ENCODE data around the gene RAVER2. TPM values are rescaled to one million over a fixed set of nuclear protein-coding genes. Genes with fewer than 3 reads are reported as not detected.

Gene RAVER2
- total and polyA plus RNA-seq, 2 of the 13 experiments (the other 11 are each of a cell fraction or from before 2014, with no cell fraction given) = 11.4 to 15.4 TPM

GRCh38 chr1:64872067-64872466 is 127.2 kb downstream of the RAVER2 start:
- H3K9ac ChIP-seq (ENCODE audit: insufficient read depth, low read depth, low read length) = no peak overlapping the region
- TF ChIP-seq, protein P1, sequence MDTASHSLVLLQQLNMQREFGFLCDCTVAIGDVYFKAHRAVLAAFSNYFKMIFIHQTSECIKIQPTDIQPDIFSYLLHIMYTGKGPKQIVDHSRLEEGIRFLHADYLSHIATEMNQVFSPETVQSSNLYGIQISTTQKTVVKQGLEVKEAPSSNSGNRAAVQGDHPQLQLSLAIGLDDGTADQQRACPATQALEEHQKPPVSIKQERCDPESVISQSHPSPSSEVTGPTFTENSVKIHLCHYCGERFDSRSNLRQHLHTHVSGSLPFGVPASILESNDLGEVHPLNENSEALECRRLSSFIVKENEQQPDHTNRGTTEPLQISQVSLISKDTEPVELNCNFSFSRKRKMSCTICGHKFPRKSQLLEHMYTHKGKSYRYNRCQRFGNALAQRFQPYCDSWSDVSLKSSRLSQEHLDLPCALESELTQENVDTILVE (CRISPR knock-in tag; IDR thresholded peaks at IDR 0.05) = no peak
- TF ChIP-seq ZSCAN20 (CRISPR knock-in tag; IDR thresholded peaks at IDR 0.05; ENCODE audit: borderline replicate concordance) = no peak
- TF ChIP-seq RFXAP (CRISPR knock-in tag; IDR thresholded peaks at IDR 0.05; ENCODE audit: borderline replicate concordance) = no peak
- no peak for TF ChIP-seq MED8 (CRISPR knock-in tag; IDR thresholded peaks at IDR 0.05; ENCODE audit: insufficient replicate concordance)
- no peak for TF ChIP-seq TCF12 (IDR thresholded peaks at IDR 0.05)
- TF ChIP-seq TCF12 (CRISPR knock-in tag; IDR thresholded peaks at IDR 0.05) = no peak
- no peak for TF ChIP-seq REPIN1 (CRISPR knock-in tag; IDR thresholded peaks at IDR 0.05; ENCODE audit: borderline replicate concordance, low read depth)
- no peak for TF ChIP-seq DMTF1 (CRISPR knock-in tag; IDR thresholded peaks at IDR 0.05)
- TF ChIP-seq, protein P2, sequence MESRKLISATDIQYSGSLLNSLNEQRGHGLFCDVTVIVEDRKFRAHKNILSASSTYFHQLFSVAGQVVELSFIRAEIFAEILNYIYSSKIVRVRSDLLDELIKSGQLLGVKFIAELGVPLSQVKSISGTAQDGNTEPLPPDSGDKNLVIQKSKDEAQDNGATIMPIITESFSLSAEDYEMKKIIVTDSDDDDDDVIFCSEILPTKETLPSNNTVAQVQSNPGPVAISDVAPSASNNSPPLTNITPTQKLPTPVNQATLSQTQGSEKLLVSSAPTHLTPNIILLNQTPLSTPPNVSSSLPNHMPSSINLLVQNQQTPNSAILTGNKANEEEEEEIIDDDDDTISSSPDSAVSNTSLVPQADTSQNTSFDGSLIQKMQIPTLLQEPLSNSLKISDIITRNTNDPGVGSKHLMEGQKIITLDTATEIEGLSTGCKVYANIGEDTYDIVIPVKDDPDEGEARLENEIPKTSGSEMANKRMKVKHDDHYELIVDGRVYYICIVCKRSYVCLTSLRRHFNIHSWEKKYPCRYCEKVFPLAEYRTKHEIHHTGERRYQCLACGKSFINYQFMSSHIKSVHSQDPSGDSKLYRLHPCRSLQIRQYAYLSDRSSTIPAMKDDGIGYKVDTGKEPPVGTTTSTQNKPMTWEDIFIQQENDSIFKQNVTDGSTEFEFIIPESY (CRISPR knock-in tag; IDR thresholded peaks at IDR 0.05) = no peak
- TF ChIP-seq PREB (CRISPR knock-in tag; IDR thresholded peaks at IDR 0.05) = no peak
- no peak for TF ChIP-seq WIZ (CRISPR knock-in tag; IDR thresholded peaks at IDR 0.05)
- TF ChIP-seq TGIF2 (CRISPR knock-in tag; IDR thresholded peaks at IDR 0.05) = no peak
- TF ChIP-seq, protein P3, sequence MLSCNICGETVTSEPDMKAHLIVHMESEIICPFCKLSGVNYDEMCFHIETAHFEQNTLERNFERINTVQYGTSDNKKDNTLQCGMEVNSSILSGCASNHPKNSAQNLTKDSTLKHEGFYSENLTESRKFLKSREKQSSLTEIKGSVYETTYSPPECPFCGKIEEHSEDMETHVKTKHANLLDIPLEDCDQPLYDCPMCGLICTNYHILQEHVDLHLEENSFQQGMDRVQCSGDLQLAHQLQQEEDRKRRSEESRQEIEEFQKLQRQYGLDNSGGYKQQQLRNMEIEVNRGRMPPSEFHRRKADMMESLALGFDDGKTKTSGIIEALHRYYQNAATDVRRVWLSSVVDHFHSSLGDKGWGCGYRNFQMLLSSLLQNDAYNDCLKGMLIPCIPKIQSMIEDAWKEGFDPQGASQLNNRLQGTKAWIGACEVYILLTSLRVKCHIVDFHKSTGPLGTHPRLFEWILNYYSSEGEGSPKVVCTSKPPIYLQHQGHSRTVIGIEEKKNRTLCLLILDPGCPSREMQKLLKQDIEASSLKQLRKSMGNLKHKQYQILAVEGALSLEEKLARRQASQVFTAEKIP (CRISPR knock-in tag; IDR thresholded peaks at IDR 0.05; ENCODE audit: borderline replicate concordance) = no peak
- no peak for TF ChIP-seq ZNF274 (CRISPR knock-in tag; IDR thresholded peaks at IDR 0.05)
- no peak overlapping the region for H3K27ac ChIP-seq (ENCODE audit: extremely low read length, insufficient read depth, low read length)
- 85% methylated on average over 1 of the region's 1 CpG for WGBS (ENCODE audit: low lambda C conversion rate)
- ChIA-PET CTCF (ENCODE audit: low intra/inter-chr PET ratio, low total read pairs) (no interaction called here), POLR2A (no interaction called here)
- ATAC-seq (no peak), DNase-seq (ENCODE audit: low spot score) (no peak), FAIRE-seq (no peak)
- no peak overlapping the region for H3K4me3 ChIP-seq (replicated peaks in 1 of 3; ENCODE audit: insufficient read depth in 1 of 3, low read depth in 2 of 3, low read length in 3 of 3)
- no peaks in the 10 kb centered on the region for H4K20me1 ChIP-seq (ENCODE audit: insufficient read depth, low read length)
- peaks cover 26 to 73% of the 10 kb centered on the region in 2 experiments for H3K36me3 ChIP-seq (replicated peaks in 1 of 2; ENCODE audit: control insufficient read depth in 1 of 2, insufficient read depth in 2 of 2, low read length in 2 of 2)
- no peak overlapping the region for H3K4me2 ChIP-seq (ENCODE audit: low read depth, low read length)
- no peaks in the 10 kb centered on the region for H3K9me3 ChIP-seq (ENCODE audit: low read length)
- BruUV-seq (replicated peaks) = no TSS peak
- H3K4me1 ChIP-seq (ENCODE audit: insufficient read depth, low read length) = no peaks in the 10 kb centered on the region
- H2AFZ ChIP-seq (ENCODE audit: low read length) = no peak overlapping the region
- no peaks in the 10 kb centered on the region for H3K27me3 ChIP-seq (ENCODE audit: control insufficient read depth in 1 of 2, insufficient read depth in 2 of 2, low read length in 2 of 2)
- intact Hi-C loops (cut with micrococcal nuclease; ENCODE audit: unreplicated experiment) (no loop called here), in situ Hi-C loops (cut with HindIII; ENCODE audit: extremely low pct_ligation_motif_present, low pct_unique_long_range_greater_than_20kb) (no loop called here)
- no peaks in the 10 kb centered on the region for H3K79me2 ChIP-seq (ENCODE audit: insufficient read depth, low read length)
